Astrocyte of the spinal cord (primary cell): ENCODE measurements around the gene PBX2.
"Not testable (repeated sequence)": the region's sequence is repeated elsewhere in the genome, so short reads cannot be mapped to it uniquely, and the experiment has no call there.

ENCODE experiments used
- DNase-seq: peaks from one replicate; pipeline ENCODE4 v3.0.0; 2011; ENCODE audit warnings: low read depth, low spot score
- H3K4me3 ChIP-seq: 2 replicates; pipeline ENCODE4 v1.5.1; 2011; ENCODE audit warnings: low read depth, mild to moderate bottlenecking, low read length, moderate library complexity
- CTCF ChIP-seq: IDR thresholded peaks from 2 replicates; pipeline ENCODE4 v1.5.1; 2012; ENCODE audit warnings: low read depth, mild to moderate bottlenecking, low read length, inconsistent platforms
- in situ Hi-C: cut with HindIII; loops from 2 replicates; pipeline ENCODE4 v1.10.0; 2017; ENCODE audit warnings: low sequenced_read_pairs

The PBX2 gene

DNA sequence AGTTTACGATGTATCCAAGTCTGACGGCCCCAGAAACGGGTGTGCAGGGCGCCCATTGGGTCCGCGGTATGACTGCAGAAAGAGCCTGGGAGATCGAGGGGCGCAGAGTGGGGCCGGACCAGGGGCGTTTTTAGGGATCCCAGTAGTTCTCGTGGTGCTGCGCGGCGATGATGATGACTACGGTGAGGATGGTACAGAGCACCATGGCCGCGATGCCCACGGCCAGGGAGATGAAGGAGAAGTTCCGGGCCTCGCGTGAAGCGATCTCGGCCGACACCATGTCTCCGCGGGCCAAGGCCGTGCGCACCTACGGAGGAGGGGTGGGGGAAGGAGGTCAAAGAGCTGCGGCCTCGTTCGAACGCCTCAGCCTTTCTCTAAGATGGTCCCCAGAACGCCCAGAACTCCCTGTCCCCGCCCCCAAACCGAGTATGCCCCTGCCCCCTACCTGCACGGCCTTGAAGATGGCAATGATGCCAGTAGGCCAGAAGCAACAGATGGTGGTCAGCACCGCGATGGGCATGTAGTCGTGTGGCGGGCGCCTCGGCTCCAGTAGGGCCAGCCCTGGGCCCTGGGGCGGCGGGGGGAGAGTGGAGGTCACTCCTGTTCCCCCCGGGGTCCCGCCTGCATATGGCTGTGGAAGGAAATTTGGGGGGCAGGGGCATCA, 40.8 kb downstream of the PBX2 start:
- DNase-seq, result no peak
- H3K4me3 ChIP-seq, result peak overlapping the region; percentile 32
- in situ Hi-C loops, result no loop called here
- no peak for TF ChIP-seq CTCF

- peak overlapping the region; percentile 32 for H3K4me3 ChIP-seq
- peak; percentile 60 for DNase-seq
- peak; percentile 35 for TF ChIP-seq CTCF
- in situ Hi-C loops, result no loop called here
Observed at GRCh38 chr6:32148289-32149091, 41.5 kb downstream of the PBX2 start.

DNA sequence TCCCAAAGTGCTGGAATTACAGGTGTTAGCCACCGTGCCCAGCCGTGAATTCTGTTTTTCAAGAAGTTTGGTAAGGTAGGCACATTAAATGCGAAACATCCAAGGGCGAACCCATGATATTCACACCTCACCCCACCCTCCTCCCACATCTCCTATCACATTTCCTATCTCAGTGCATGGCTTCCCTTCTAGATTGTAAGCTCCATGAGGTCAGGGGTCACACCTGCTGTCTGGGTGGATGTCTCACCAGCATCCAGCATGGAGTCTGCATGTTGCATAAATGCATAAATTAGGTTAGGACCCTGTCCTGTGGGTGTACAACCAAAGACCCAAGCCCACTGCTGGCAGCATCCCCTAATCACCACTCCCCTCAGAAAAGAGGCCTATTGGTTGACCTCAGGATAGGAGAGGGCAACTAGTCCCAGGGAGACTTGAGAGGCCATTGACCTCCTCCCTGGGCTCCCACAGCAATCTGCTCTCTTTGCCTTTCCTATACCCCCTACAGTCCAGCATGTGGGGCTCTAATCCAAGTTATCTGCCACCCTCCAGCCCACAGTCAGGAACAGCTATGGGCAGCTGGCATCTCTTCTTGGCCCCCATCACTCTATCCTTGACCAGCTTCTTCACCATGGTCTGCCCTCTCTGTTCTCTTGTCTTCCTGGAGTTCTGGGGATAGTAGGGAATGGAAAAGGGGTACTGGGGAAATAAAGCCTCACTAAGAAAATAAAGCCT, 42.4 kb downstream of the PBX2 start:
- TF ChIP-seq CTCF, result no peak
- DNase-seq, result no peak
- in situ Hi-C loops, result no loop called here
- no peak overlapping the region for H3K4me3 ChIP-seq

DNA sequence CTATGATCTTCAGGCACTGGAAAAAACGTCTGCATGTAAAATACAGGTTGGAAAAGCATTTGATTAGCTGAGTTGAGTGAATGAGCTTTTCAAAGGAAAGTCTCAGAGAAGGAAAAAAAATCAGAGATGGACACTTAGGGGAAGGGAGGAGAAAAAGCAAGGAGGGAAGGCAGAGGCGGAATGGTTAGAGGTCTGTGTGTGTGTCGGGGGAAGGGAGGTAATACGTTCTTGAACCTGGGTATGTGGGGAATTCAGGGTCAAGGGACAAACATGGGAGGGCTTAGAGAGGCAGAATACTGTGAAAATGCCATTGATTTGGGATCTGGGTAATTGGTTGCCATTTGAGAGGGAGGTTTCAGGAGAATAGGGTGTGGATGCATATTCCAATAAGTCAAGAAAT, 43.3 kb downstream of the PBX2 start:
- no peak for DNase-seq
- in situ Hi-C loops, result no loop called here
- TF ChIP-seq CTCF, result no peak

GRCh38 chr6:32146287-32146686, 43.7 kb downstream of the PBX2 start:
- TF ChIP-seq CTCF, result no peak
- no peak for DNase-seq
- no peak overlapping the region for H3K4me3 ChIP-seq
- in situ Hi-C loops, result no loop called here

More for the DNA sequence above, 43.3 kb downstream of the PBX2 start:
- H3K4me3 ChIP-seq, result no peak overlapping the region

- H3K4me3 ChIP-seq, in situ Hi-C loops, DNase-seq: not testable (repeated sequence)
Observed at GRCh38 chr6:32144238-32144637, 45.8 kb downstream of the PBX2 start.
